HCT116 (cell line): ENCODE data around the gene FAM193A. TPM values are rescaled to one million over a fixed set of nuclear protein-coding genes. Genes with fewer than 3 reads are reported as not detected.

ENCODE experiments used
- ATAC-seq: fragments of 200-7000 bp; cut with Tn5 transposase; 2 replicates; pipeline ENCODE4 v1.9.1; 2020; ENCODE audit warnings: mild to moderate bottlenecking, moderate library complexity
- BruUV-seq: library from RNA; stranded (reverse); fragments of 400-500 nt; replicated peaks from 2 replicates; lab custom pipeline; 2021; lab: Mats Ljungman, UMichigan
- CTCF ChIA-PET: fragments of 300-600 bp; sonication (Branson Sonifier 250); formaldehyde crosslinking; loops from one replicate; lab custom pipeline; 2021; ENCODE audit warnings: antibody characterized with exemption; lab: Charles Lee
- POLR2A ChIA-PET: fragments of 300-600, 350-600 bp; sonication (Branson Sonifier 250); formaldehyde crosslinking; loops from one replicate; lab custom pipeline; 2021; ENCODE audit warnings: antibody characterized with exemption; lab: Charles Lee
- RAD21 ChIA-PET, 2 experiments: fragments of 300-600 bp; sonication (Branson Sonifier 250); formaldehyde crosslinking; loops; one replicate each; lab custom pipeline; 2023; ENCODE audit warnings: low total read pairs in 2 of 2; ENCODE audit not compliant: uncharacterized antibody in 2 of 2, unreplicated experiment in 2 of 2, low non-redundant PET in 1 of 2; lab: Charles Lee
- DNase-seq: peaks from one replicate; pipeline ENCODE4 v3.0.0-alpha.2; 2010; ENCODE audit warnings: low read depth, low spot score
- H2AFZ ChIP-seq: fragments of 200-600 bp; shearing (Covaris generic), sonication (generic); 2 replicates; pipeline ENCODE4 v1.6.1; 2017; ENCODE audit warnings: low read depth, mixed run types, mixed read lengths, antibody characterized with exemption, low read length; ENCODE audit not compliant: poor library complexity, severe bottlenecking
- H3K27ac ChIP-seq: 2 replicates; pipeline ENCODE4 v1.5.1; 2012; ENCODE audit warnings: low read depth, low read length
- H3K27me3 ChIP-seq: fragments of 200-600 bp; sonication (generic); 2 replicates; pipeline ENCODE4 v1.6.1; 2016; ENCODE audit warnings: mixed run types, low read length, mixed read lengths; ENCODE audit not compliant: insufficient read depth
- H3K36me3 ChIP-seq, 2 experiments: fragments of 200-500 bp in 1 of 2; fragments of 200-600 bp in 1 of 2; sonication (Bioruptor generic) in 1 of 2; sonication (generic) in 1 of 2; 2 replicates each; pipeline versions ENCODE4 v1.5.1 to v1.6.1; 2014 to 2016; ENCODE audit warnings: low read length in 2 of 2, inconsistent platforms in 1 of 2, mixed read lengths in 1 of 2, mixed run types in 1 of 2; ENCODE audit not compliant: insufficient read depth in 2 of 2, control insufficient read depth in 1 of 2
- H3K4me1 ChIP-seq, 2 experiments: fragments of 200-600 bp in 1 of 2; sonication (generic) in 1 of 2; 2 replicates each; pipeline versions ENCODE4 v1.5.1 to v1.6.1; 2012 to 2017; ENCODE audit warnings: low read length in 2 of 2, inconsistent platforms in 1 of 2, mild to moderate bottlenecking in 1 of 2, mixed read lengths in 1 of 2, mixed run types in 1 of 2, moderate library complexity in 1 of 2; ENCODE audit not compliant: insufficient read depth in 2 of 2, control insufficient read depth in 1 of 2
- H3K4me2 ChIP-seq: fragments of 200-600 bp; sonication (generic); 2 replicates; pipeline ENCODE4 v1.6.1; 2017; ENCODE audit warnings: mixed run types, low read length, mixed read lengths
- H3K4me3 ChIP-seq, 2 experiments: fragments of 200-600 bp in 1 of 2; sonication (generic) in 1 of 2; replicated peaks in 1 of 2; 2 replicates each; pipeline ENCODE4 v1.5.1; 2011 to 2016; ENCODE audit warnings: low read length in 2 of 2, control low read depth in 1 of 2, low read depth in 1 of 2, mild to moderate bottlenecking in 1 of 2, mixed read lengths in 1 of 2, mixed run types in 1 of 2
- H3K79me2 ChIP-seq: fragments of 200-600 bp; sonication (generic); 2 replicates; pipeline ENCODE4 v1.6.1; 2017; ENCODE audit warnings: mild to moderate bottlenecking, mixed run types, low read length, moderate library complexity, mixed read lengths; ENCODE audit not compliant: insufficient read depth
- H3K9ac ChIP-seq: fragments of 200-600 bp; sonication (generic); 2 replicates; pipeline ENCODE4 v1.6.1; 2016; ENCODE audit warnings: low read length, mixed read lengths
- H3K9me2 ChIP-seq: fragments of 200-600 bp; sonication (generic), shearing (Covaris generic); 2 replicates; pipeline ENCODE4 v1.6.1; 2017; ENCODE audit warnings: mixed run types, mild to moderate bottlenecking, moderate library complexity; ENCODE audit not compliant: insufficient read depth
- H3K9me3 ChIP-seq, 2 experiments: fragments of 200-500 bp in 1 of 2; fragments of 200-600 bp in 1 of 2; sonication (Bioruptor generic) in 1 of 2; sonication (generic) in 1 of 2; 2 replicates each; pipeline ENCODE4 v1.6.1; 2014 to 2017; ENCODE audit warnings: low read length in 2 of 2, mixed read lengths in 2 of 2, inconsistent platforms in 1 of 2, low read depth in 1 of 2, mild to moderate bottlenecking in 1 of 2, mixed run types in 1 of 2, moderate library complexity in 1 of 2; ENCODE audit not compliant: control insufficient read depth in 1 of 2, insufficient read depth in 1 of 2
- H4K20me1 ChIP-seq: fragments of 200-600 bp; sonication (generic), shearing (Covaris generic); 2 replicates; pipeline ENCODE4 v1.6.1; 2017; ENCODE audit warnings: mixed run types, mild to moderate bottlenecking, moderate library complexity; ENCODE audit not compliant: insufficient read depth
- ATF3 ChIP-seq: IDR thresholded peaks from 2 replicates; pipeline ENCODE4 v1.6.1; 2012
- CEBPB ChIP-seq: IDR thresholded peaks from 2 replicates; pipeline ENCODE4 v1.6.1; 2012; ENCODE audit warnings: low read depth
- EGR1 ChIP-seq: IDR thresholded peaks from 2 replicates; pipeline ENCODE4 v1.6.1; 2012; ENCODE audit warnings: low read depth
- ELF1 ChIP-seq: IDR thresholded peaks from 2 replicates; pipeline ENCODE4 v1.6.1; 2012; ENCODE audit warnings: low read depth, borderline replicate concordance
- EZH2phosphoT487 ChIP-seq: fragments of 200-600 bp; IDR thresholded peaks from 2 replicates; pipeline ENCODE4 v1.6.1; 2018; ENCODE audit warnings: antibody characterized with exemption, borderline replicate concordance
- FOSL1 ChIP-seq: IDR thresholded peaks from 2 replicates; pipeline ENCODE4 v1.6.1; 2012; ENCODE audit warnings: low read depth
- MAX ChIP-seq: IDR thresholded peaks from 2 replicates; pipeline ENCODE4 v1.6.1; 2012
- POLR2A ChIP-seq: IDR thresholded peaks from 2 replicates; pipeline ENCODE4 v1.7.0; 2011; ENCODE audit warnings: borderline replicate concordance; ENCODE audit not compliant: insufficient read depth, insufficient read length; ENCODE audit errors: extremely low read depth
- POLR2AphosphoS5 ChIP-seq: IDR thresholded peaks from 2 replicates; pipeline ENCODE4 v1.6.1; 2011; ENCODE audit warnings: mild to moderate bottlenecking, low read depth, low read length, moderate library complexity
- RAD21 ChIP-seq: IDR thresholded peaks from 2 replicates; pipeline ENCODE4 v1.6.1; 2012; ENCODE audit warnings: low read depth, mild to moderate bottlenecking
- SIN3A ChIP-seq: IDR thresholded peaks from 2 replicates; pipeline ENCODE4 v1.6.1; 2012; ENCODE audit warnings: low read depth
- SRF ChIP-seq: IDR thresholded peaks from 2 replicates; pipeline ENCODE4 v1.6.1; 2012; ENCODE audit warnings: low read depth
- TCF7L2 ChIP-seq: IDR thresholded peaks from 2 replicates; pipeline ENCODE4 v1.7.0; 2011; ENCODE audit warnings: borderline replicate concordance, inconsistent platforms; ENCODE audit not compliant: insufficient read depth, insufficient read length; ENCODE audit errors: extremely low read depth
- YY1 ChIP-seq: IDR thresholded peaks from 2 replicates; pipeline ENCODE4 v1.6.1; 2011; ENCODE audit warnings: low read length, low read depth, moderate library complexity, mild to moderate bottlenecking; ENCODE audit not compliant: insufficient replicate concordance; ENCODE audit errors: extremely low read depth
- ZFX ChIP-seq: fragments of 450-650 bp; IDR thresholded peaks from 2 replicates; pipeline ENCODE4 v1.6.1; 2017
- ZNF274 ChIP-seq: fragments of 200-500 bp; sonication (Bioruptor generic); IDR thresholded peaks from 2 replicates; pipeline ENCODE4 v1.6.1; 2014; ENCODE audit warnings: mild to moderate bottlenecking, low read depth, low read length, inconsistent platforms
- intact Hi-C: fragments of 100-400 bp; cut with micrococcal nuclease; formaldehyde crosslinking; loops from 2 replicates; pipeline ENCODE4 v1.10.0; 2022
- total RNA-seq: library from RNA; stranded (reverse); gene quantifications from one replicate; pipeline ENCODE4 v1.2.1, GENCODE V29; 2021; ENCODE audit not compliant: unreplicated experiment
- TF ChIP-seq, protein P1 (sequence below): IDR thresholded peaks from 2 replicates; pipeline ENCODE4 v1.6.1; 2012; ENCODE audit warnings: low read depth
- TF ChIP-seq, protein P2 (sequence below), 3 experiments: fragments of 200-600 bp in 1 of 3; sonication (generic) in 1 of 3; IDR thresholded peaks in 2 of 3; conservative IDR thresholded peaks in 1 of 3; 2 replicates each; pipeline ENCODE4 v1.5.1; 2012 to 2017; ENCODE audit warnings: low read depth in 2 of 3, low read length in 2 of 3, antibody characterized with exemption in 1 of 3, borderline replicate concordance in 1 of 3, control low read depth in 1 of 3, mild to moderate bottlenecking in 1 of 3, mixed read lengths in 1 of 3, mixed run types in 1 of 3, moderate library complexity in 1 of 3; ENCODE audit not compliant: insufficient read depth in 1 of 3
- TF ChIP-seq, protein P3 (sequence below): IDR thresholded peaks from 2 replicates; pipeline ENCODE4 v1.6.1; 2011; ENCODE audit warnings: mild to moderate bottlenecking, low read length, moderate library complexity; ENCODE audit not compliant: insufficient replicate concordance; ENCODE audit errors: extremely low read depth

Gene FAM193A
- total RNA-seq, 1 experiment from 2014 or later, result 15.7 TPM

- intact Hi-C loops, result no loop called here
- Histone ChIP-seq H3K4me3 (no peak overlapping the region), H3K27ac (0 out of 2 replicates have a peak overlapping the region, but pooled peaks have one; percentile 22), H3K79me2 (peaks cover 83% of the 10 kb centered on the region), H3K9me3 (no peaks in the 10 kb centered on the region), H4K20me1 (peaks cover 10% of the 10 kb centered on the region; the same call in 1 of the 2 replicates), H3K27me3 (no peaks in the 10 kb centered on the region), H3K9ac (no peak overlapping the region), H3K4me2 (no peak overlapping the region), H2AFZ (no peak overlapping the region), H3K4me1 (no peaks in the 10 kb centered on the region), H3K9me2 (no peaks in the 10 kb centered on the region), H3K36me3 (peaks cover 43 to 56% of the 10 kb centered on the region in 2 experiments)
- no peak for TF ChIP-seq EGR1
- TF ChIP-seq YY1, result no peak
- TF ChIP-seq SIN3A, result no peak
- TF ChIP-seq MAX, result no peak
- TF ChIP-seq, protein P1, sequence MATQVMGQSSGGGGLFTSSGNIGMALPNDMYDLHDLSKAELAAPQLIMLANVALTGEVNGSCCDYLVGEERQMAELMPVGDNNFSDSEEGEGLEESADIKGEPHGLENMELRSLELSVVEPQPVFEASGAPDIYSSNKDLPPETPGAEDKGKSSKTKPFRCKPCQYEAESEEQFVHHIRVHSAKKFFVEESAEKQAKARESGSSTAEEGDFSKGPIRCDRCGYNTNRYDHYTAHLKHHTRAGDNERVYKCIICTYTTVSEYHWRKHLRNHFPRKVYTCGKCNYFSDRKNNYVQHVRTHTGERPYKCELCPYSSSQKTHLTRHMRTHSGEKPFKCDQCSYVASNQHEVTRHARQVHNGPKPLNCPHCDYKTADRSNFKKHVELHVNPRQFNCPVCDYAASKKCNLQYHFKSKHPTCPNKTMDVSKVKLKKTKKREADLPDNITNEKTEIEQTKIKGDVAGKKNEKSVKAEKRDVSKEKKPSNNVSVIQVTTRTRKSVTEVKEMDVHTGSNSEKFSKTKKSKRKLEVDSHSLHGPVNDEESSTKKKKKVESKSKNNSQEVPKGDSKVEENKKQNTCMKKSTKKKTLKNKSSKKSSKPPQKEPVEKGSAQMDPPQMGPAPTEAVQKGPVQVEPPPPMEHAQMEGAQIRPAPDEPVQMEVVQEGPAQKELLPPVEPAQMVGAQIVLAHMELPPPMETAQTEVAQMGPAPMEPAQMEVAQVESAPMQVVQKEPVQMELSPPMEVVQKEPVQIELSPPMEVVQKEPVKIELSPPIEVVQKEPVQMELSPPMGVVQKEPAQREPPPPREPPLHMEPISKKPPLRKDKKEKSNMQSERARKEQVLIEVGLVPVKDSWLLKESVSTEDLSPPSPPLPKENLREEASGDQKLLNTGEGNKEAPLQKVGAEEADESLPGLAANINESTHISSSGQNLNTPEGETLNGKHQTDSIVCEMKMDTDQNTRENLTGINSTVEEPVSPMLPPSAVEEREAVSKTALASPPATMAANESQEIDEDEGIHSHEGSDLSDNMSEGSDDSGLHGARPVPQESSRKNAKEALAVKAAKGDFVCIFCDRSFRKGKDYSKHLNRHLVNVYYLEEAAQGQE, result no peak
- no peak for TF ChIP-seq POLR2AphosphoS5
- TF ChIP-seq RAD21, result no peak
- no peak for TF ChIP-seq CEBPB
- TF ChIP-seq, protein P2, sequence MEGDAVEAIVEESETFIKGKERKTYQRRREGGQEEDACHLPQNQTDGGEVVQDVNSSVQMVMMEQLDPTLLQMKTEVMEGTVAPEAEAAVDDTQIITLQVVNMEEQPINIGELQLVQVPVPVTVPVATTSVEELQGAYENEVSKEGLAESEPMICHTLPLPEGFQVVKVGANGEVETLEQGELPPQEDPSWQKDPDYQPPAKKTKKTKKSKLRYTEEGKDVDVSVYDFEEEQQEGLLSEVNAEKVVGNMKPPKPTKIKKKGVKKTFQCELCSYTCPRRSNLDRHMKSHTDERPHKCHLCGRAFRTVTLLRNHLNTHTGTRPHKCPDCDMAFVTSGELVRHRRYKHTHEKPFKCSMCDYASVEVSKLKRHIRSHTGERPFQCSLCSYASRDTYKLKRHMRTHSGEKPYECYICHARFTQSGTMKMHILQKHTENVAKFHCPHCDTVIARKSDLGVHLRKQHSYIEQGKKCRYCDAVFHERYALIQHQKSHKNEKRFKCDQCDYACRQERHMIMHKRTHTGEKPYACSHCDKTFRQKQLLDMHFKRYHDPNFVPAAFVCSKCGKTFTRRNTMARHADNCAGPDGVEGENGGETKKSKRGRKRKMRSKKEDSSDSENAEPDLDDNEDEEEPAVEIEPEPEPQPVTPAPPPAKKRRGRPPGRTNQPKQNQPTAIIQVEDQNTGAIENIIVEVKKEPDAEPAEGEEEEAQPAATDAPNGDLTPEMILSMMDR (IDR thresholded peaks at IDR 0.05 in 2 of 3, conservative IDR thresholded peaks at IDR 0.05 in 1 of 3; ENCODE audit: borderline replicate concordance in 1 of 3, insufficient read depth in 1 of 3, low read depth in 2 of 3, low read length in 2 of 3), result no peak
- TF ChIP-seq EZH2phosphoT487, result no peak
- no peak for TF ChIP-seq FOSL1
- TF ChIP-seq SRF, result no peak
- TF ChIP-seq ATF3, result no peak
- TF ChIP-seq ELF1, result no peak
- TF ChIP-seq POLR2A, result no peak
- no peak for TF ChIP-seq TCF7L2
- TF ChIP-seq ZFX, result no peak
- TF ChIP-seq, protein P3, sequence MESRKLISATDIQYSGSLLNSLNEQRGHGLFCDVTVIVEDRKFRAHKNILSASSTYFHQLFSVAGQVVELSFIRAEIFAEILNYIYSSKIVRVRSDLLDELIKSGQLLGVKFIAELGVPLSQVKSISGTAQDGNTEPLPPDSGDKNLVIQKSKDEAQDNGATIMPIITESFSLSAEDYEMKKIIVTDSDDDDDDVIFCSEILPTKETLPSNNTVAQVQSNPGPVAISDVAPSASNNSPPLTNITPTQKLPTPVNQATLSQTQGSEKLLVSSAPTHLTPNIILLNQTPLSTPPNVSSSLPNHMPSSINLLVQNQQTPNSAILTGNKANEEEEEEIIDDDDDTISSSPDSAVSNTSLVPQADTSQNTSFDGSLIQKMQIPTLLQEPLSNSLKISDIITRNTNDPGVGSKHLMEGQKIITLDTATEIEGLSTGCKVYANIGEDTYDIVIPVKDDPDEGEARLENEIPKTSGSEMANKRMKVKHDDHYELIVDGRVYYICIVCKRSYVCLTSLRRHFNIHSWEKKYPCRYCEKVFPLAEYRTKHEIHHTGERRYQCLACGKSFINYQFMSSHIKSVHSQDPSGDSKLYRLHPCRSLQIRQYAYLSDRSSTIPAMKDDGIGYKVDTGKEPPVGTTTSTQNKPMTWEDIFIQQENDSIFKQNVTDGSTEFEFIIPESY, result no peak
- TF ChIP-seq ZNF274, result no peak
- RAD21 ChIA-PET, result no interaction called here
- BruUV-seq, result no TSS peak
- ATAC-seq (no peak), DNase-seq (no peak)
- POLR2A ChIA-PET, result interaction anchor here (1.3 kb wide), 1 partner anchor 32 kb away, joined by 3 read pairs; the partner anchor contains the start of gene FAM193A
- CTCF ChIA-PET, result no interaction called here
Measured at GRCh38 chr4:2503809-2504208, 32.6 kb upstream of the FAM193A start.
